CD4-positive, alpha-beta T cell treated with Interleukin-12 subunit alpha and Interleukin-12 subunit beta, for 1 hour (primary cell): ENCODE results near the gene PLXDC1.
"Not testable (repeated sequence)": the region's sequence is repeated elsewhere in the genome, so short reads cannot be mapped to it uniquely, and the experiment has no call there.

Experiments
- DNase-seq: peaks from one replicate; pipeline ENCODE4 v3.0.0-alpha.2; 2020

Gene PLXDC1

DNA sequence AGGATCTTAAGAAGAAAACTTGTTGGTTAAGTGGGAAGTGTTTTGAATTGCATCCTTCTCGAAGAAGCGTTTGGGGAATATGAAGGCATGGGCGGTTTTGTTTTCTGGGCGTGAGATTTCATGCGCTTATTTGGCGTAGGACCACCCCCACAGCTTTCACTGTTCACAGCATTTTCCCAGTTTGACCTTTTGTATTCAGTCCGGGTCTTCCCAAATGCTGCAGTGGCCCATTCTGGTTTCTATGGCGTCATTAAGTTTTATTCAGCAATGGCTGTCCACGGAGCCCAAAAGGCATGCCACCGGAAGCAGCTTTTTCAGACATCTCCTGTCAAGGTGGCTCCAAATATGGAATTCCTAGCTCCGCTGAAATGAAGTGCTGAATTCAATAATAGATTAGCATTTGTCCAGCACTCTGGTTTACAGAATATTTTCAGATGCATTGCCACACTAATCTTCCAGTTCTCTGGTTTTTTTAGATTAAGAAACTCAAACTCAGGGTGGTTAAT, 93.7 kb downstream of the PLXDC1 start:
- DNase-seq, result no peak

DNA sequence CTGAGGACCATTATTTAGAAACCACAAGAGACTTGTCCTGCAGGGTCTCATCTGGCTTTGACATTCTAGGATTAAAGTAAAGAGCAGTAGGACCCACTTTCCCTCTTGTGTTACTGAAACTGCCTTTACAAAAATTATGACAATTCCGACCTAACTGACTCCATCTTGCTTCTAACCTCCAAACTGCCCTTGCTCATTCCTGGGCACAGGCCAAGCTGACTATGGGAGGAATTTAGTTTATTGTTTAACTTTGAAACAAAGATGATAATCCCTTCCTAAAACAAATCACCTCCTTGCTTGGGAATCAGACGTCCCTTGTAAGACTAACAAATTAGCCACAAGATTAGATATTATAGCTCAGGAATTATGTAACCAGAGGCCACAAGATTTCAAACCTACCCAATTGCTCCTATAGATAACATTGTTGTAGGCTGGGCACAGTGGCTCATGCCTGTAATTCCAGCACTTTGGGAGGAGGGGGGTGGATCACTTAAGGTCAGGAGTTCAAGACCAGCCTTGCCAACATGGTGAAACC, 97.3 kb downstream of the PLXDC1 start:
- no peak for DNase-seq

- DNase-seq, result not testable (repeated sequence)
Observed at GRCh38 chr17:39052423-39052822, 99.0 kb downstream of the PLXDC1 start.

DNA sequence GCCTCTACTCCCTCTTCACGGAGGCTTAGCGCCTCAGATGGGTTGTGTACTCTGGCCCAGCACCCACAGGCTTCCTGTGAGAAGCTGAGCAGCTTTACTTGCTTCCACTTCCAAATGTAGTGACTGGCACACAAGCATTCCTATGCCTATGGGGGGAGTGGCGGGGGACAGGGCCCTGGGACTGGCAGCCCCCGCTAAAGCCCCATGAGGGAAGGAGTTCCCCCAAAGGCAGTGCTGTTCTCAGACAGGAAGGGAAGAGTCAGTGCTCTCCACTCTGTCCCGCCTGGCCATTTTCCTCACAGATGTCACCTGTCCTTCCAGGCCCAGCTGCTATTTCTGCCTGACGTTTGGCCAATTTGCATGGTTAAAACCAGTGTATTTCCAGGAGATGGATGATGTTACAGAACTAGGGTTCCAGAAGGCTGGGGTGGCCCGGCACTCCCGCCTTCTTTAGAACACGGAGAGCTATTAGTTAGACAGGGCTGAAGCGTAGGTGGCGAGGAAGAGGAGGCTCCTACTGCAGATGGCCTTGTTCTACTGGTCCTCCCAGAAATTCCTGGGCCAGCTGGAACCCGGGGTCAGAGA, 100.3 kb downstream of the PLXDC1 start:
- DNase-seq, result no peak

DNA sequence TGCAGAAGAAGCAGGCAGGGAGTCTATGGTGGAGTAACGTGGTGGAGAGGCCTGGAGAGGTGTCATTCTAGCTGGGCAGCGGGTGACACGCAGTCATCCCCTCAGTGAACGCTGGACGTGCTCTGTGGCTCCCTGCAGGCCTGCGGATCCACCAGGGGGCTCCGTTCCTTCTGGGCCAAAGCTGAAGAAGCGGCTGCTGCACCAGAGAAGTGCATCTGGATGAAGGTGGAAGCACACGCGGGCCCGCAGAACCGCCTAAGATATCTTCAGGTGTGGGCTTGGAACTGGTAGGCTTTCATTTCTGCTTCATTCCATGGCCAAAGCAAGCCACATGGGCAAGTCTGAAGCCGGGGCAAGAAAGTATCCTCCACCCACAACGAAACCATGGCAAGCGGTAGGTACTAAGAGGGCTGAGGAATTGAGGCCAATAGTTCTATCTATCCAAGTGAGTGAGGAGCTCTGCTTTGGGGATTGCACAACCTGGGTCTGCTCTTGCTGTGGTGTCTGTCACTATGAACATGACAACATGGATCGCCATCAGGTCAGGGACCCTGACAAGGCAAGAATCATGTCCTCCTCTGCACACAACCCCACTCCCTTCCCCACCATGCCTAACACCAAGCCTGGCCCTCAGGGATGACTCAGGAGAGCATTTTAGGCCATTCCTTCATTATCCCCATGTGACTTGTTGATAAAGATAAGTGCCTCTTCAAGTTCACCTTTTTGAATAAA, 105.3 kb downstream of the PLXDC1 start:
- DNase-seq, result no peak

DNA sequence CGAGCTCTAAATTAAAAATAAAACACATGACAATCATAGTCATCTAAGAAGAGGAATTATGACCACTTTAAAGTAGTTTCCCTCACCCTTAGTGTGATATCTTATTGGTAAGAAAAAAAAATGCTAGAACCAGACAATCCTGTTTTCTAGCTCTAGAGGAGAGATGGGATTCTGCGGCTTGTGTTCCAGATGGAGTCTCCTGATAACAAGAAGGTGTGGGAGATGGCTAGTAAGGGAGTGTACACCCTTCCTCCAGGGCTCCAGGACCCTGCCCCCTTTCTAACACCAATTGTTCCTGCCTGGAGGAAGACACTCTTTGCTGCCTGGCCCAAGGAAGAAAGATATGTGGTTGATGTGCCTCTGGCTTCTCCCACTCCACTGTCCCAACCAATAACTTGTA, 115.4 kb downstream of the PLXDC1 start:
- no peak for DNase-seq

DNA sequence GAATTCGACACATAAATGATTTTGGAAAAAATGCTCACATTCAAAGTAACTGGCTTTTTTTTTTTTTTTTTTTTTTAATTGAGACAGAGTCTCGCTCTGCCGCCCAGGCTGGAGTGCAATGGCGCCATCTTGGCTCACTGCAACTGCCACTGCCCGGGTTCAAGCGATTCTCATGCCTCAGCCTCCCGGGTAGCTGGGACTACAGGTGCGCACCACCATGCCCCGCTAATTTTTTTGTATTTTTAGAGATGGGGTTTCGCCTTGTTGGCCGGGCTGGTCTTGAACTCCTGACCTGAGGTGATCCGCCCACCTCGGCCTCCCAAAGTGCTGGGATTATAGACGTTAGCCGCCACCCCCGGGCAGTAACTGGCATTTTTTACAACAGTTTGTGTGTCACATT, 115.9 kb downstream of the PLXDC1 start:
- DNase-seq, result not testable (repeated sequence)

- no peak for DNase-seq
Observed at GRCh38 chr17:39028690-39029089, 122.7 kb downstream of the PLXDC1 start.

- DNase-seq, result no peak
Observed at GRCh38 chr17:39027455-39028035, 123.9 kb downstream of the PLXDC1 start.

DNA sequence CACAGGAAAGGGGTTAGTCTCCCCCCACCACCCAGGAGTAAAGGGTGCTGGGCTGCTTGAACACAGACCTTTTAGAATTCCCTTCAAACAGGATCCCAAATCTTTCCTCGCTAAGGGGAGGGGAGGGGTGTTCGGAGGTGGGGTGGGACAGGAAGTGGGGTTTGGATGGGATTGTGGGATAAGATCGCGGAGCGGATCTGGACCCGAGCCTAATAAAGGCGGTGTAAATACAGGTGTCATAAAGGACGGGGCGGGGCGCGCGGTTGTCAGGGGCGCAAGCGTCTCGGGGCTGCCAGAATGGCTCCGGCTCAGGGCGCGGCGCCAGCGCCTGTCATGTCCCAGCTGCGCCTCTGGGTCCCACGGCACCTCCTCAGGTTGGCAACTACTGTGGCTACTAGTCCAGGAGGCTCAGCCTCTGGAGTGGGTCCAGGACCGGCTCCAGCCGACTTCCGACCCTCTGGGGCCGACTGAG, 124.4 kb downstream of the PLXDC1 start:
- peak; percentile 15 for DNase-seq

DNA sequence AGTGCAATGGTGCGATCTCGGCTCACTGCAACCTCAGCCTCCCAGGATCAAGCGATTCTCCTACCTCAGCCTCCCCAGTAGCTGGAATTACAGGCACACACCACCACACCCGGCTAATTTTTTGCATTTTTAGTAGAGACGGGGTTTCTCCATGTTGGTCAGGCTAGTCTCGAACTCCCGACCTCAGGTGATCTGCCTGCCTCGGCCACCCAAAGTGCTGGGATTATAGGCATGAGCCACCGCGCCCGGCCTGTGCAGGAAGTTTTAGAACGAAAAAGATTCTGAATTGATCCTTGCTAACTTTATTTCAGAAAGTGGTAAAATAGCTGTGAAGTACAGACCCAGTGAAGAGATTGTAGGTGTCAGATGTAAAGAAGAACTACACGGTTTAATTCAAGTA, 125.1 kb downstream of the PLXDC1 start:
- not testable (repeated sequence) for DNase-seq

- no peak for DNase-seq
Observed at GRCh38 chr17:39022924-39023323, 128.5 kb downstream of the PLXDC1 start.

DNA sequence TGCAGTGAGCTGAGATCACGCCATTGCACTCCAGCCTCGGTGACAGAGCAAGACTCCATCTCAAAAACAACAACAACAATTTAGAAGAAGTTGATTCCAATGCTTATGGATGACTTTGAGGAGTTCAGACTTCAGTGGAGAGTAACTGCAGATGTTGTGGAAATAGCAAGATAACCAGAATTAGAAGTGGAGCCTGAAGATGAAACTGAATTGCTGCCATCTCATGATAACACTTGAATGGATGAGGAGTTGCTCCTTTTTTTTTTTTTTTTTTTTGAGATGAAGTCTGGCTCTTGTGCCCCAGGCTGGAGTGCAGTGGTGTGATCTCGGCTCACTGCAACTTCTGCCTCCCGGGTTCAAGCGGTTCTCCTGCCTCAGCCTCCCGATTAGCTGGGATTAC, 131.4 kb downstream of the PLXDC1 start:
- DNase-seq, result not testable (repeated sequence)

- DNase-seq, result no peak
Observed at GRCh38 chr17:39018267-39019134, 132.9 kb downstream of the PLXDC1 start.

GRCh38 chr17:39016193-39017153, 135.0 kb downstream of the PLXDC1 start:
- DNase-seq, result peak; percentile 33

GRCh38 chr17:39015546-39015935, 135.9 kb downstream of the PLXDC1 start:
- DNase-seq, result no peak

DNA sequence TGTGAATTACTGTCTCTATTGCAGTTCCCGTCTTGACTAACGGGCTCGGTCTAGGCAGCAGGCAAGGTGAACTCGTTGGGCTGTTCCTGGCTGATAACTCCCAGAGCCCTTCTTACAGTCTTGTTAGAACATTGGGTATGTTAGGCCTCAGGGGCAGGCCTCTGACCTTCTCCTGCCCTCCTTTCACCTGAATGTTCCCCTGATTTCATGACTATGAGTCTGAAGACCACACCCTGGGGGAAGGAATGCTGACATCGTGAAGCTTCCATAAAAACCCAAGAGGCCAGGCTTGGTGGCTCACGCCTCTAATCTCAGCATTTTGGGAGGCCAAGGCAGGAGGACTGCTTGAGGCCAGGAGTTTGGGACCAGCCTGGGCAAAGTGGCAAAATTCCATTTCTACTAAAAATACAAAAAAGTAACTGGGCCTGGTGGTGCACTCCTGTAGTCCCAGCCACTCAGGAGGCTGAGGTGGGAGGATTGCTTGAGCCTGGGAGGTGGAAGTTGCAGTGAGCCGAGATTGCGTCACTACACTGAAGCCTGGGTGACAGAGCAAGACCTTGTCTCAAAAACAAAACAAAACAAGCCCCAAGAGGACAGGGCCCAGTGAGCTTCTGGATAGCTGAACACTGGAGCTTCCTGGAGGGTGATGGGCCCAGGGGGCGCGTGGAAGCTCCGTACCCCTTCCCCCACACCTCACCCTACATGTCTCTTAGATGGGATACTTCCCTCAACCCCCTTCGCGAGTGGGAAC, 136.5 kb downstream of the PLXDC1 start:
- DNase-seq, result no peak

GRCh38 chr17:39014044-39014794, 137.2 kb downstream of the PLXDC1 start:
- no peak for DNase-seq
